ENCODE data around the gene FOXA2. TPM values are rescaled to one million over a fixed set of nuclear protein-coding genes. Genes with fewer than 3 reads are reported as not detected.

FOXA2 gene
- total and polyA plus RNA-seq, 2 of the 13 experiments (the other 11 are each of a cell fraction or from before 2014, with no cell fraction given) = 8.8 to 12.2 TPM

- TF ChIP-seq TFE3 (CRISPR knock-in tag; IDR thresholded peaks at IDR 0.05) (no peak), FOXP4 (CRISPR knock-in tag; IDR thresholded peaks at IDR 0.05) (peak; percentile 48; the same call in 1 of the 2 replicates), MTA1 (CRISPR knock-in tag; IDR thresholded peaks at IDR 0.05; ENCODE audit: borderline replicate concordance) (peak; percentile 10; the same call in 1 of the 2 replicates), ZNF552 (CRISPR knock-in tag; IDR thresholded peaks at IDR 0.05; ENCODE audit: borderline replicate concordance) (peak; percentile 83), ZNF354B (CRISPR knock-in tag; IDR thresholded peaks at IDR 0.05) (no peak), ZSCAN22 (CRISPR knock-in tag; IDR thresholded peaks at IDR 0.05) (peak; percentile 4; the same call in 1 of the 2 replicates), ZNF263 (CRISPR knock-in tag; IDR thresholded peaks at IDR 0.05) (no peak; the same call in 1 of the 2 replicates), ZBTB43 (CRISPR knock-in tag; conservative IDR thresholded peaks at IDR 0.05) (no peak), MAZ (IDR thresholded peaks at IDR 0.05; ENCODE audit: borderline replicate concordance, low read depth, low read length) (no peak), MAZ (CRISPR knock-in tag; IDR thresholded peaks at IDR 0.05; ENCODE audit: low read depth) (no peak), ZNF235 (CRISPR knock-in tag; IDR thresholded peaks at IDR 0.05; ENCODE audit: borderline replicate concordance) (no peak; the same call in 1 of the 2 replicates), ZNF878 (CRISPR knock-in tag; IDR thresholded peaks at IDR 0.05) (no peak), REL (CRISPR knock-in tag; conservative IDR thresholded peaks at IDR 0.05) (no peak), SMAD9 (CRISPR knock-in tag; IDR thresholded peaks at IDR 0.05) (peak; percentile 19; the same call in 1 of the 2 replicates), SIN3B (IDR thresholded peaks at IDR 0.05; ENCODE audit: low read length) (no peak)
- TF ChIP-seq, protein P1, sequence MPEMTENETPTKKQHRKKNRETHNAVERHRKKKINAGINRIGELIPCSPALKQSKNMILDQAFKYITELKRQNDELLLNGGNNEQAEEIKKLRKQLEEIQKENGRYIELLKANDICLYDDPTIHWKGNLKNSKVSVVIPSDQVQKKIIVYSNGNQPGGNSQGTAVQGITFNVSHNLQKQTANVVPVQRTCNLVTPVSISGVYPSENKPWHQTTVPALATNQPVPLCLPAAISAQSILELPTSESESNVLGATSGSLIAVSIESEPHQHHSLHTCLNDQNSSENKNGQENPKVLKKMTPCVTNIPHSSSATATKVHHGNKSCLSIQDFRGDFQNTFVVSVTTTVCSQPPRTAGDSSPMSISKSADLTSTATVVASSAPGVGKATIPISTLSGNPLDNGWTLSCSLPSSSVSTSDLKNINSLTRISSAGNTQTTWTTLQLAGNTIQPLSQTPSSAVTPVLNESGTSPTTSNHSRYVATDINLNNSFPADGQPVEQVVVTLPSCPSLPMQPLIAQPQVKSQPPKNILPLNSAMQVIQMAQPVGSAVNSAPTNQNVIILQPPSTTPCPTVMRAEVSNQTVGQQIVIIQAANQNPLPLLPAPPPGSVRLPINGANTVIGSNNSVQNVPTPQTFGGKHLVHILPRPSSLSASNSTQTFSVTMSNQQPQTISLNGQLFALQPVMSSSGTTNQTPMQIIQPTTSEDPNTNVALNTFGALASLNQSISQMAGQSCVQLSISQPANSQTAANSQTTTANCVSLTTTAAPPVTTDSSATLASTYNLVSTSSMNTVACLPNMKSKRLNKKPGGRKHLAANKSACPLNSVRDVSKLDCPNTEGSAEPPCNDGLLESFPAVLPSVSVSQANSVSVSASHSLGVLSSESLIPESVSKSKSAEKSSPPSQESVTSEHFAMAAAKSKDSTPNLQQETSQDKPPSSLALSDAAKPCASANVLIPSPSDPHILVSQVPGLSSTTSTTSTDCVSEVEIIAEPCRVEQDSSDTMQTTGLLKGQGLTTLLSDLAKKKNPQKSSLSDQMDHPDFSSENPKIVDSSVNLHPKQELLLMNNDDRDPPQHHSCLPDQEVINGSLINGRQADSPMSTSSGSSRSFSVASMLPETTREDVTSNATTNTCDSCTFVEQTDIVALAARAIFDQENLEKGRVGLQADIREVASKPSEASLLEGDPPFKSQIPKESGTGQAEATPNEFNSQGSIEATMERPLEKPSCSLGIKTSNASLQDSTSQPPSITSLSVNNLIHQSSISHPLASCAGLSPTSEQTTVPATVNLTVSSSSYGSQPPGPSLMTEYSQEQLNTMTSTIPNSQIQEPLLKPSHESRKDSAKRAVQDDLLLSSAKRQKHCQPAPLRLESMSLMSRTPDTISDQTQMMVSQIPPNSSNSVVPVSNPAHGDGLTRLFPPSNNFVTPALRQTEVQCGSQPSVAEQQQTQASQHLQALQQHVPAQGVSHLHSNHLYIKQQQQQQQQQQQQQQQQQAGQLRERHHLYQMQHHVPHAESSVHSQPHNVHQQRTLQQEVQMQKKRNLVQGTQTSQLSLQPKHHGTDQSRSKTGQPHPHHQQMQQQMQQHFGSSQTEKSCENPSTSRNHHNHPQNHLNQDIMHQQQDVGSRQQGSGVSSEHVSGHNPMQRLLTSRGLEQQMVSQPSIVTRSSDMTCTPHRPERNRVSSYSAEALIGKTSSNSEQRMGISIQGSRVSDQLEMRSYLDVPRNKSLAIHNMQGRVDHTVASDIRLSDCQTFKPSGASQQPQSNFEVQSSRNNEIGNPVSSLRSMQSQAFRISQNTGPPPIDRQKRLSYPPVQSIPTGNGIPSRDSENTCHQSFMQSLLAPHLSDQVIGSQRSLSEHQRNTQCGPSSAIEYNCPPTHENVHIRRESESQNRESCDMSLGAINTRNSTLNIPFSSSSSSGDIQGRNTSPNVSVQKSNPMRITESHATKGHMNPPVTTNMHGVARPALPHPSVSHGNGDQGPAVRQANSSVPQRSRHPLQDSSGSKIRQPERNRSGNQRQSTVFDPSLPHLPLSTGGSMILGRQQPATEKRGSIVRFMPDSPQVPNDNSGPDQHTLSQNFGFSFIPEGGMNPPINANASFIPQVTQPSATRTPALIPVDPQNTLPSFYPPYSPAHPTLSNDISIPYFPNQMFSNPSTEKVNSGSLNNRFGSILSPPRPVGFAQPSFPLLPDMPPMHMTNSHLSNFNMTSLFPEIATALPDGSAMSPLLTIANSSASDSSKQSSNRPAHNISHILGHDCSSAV (CRISPR knock-in tag; IDR thresholded peaks at IDR 0.05; ENCODE audit: borderline replicate concordance) = no peak
These were observed 6.7 kb downstream of the FOXA2 start (continued) for GRCh38 chr20:22577515-22578220.
